ENCODE measurements around the gene NAALADL2.
"Not testable (repeated sequence)": the region's sequence is repeated elsewhere in the genome, so short reads cannot be mapped to it uniquely, and the experiment has no call there.

NAALADL2 gene

DNA sequence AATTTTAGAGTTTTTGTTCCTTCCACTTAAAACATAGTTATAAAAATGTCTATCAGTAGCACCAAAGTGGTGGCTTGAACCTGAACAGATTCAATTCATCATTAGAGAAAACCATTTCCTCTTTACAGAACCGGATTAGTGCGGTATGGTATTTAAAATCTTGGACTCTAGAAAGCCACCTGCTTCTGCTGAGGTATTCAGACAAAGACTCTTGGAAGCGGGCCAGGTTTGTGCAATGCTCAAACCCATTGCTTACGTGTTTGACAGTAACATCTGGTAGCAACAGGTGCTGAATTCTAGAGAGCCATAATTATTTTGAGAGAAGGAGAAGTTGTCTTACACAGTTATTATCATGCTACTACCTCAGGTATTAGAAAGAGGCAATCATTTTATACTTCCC, 290.5 kb downstream of the NAALADL2 start:
- DNase-seq: no peak

DNA sequence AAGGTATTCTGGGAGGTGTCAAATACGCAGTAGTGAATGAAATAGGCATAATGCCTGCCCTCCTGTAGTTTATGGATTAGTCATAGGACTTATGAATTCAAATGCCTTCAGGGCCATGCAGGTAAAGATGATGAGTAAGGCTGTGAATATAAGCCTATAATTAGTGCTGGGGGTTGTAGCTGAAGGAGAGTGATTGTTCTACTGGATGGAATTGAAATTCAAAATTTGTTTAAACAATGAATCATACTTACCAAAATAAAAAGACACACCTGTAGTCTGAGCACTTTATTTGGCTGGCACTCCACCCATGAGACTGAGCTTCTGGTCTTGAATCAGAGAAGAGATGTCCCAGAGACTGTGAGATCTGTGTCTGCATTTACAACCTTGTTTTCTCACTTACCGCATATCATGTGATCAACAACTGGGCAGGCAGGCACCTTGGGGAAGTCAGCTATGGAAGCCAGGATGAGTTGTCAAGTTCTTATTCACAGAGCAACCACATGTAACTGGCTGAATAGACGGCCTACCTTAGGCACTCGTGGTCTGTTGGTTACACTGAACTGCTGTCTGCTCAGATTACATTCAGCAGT, 291.8 kb downstream of the NAALADL2 start:
- no peak for DNase-seq

DNA sequence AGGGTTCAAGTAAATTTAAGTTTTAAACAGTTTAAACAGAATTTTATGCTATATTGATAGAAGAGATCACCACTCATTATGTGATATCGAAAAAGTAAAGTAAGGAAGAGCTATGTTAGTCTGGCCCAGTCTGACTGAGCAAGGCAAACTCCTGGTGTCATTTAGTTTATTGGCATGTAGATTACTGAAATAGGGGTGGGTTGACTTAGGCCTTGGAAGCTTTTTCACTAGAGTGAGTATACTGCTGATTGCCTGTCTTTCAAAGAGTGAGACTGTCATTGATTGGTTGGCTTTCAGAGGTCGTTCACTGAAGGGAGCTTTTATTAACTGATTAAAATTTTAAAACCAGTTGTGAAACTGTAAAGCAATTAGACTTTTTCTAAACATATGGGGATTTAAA, 294.5 kb downstream of the NAALADL2 start:
- DNase-seq: no peak

DNA sequence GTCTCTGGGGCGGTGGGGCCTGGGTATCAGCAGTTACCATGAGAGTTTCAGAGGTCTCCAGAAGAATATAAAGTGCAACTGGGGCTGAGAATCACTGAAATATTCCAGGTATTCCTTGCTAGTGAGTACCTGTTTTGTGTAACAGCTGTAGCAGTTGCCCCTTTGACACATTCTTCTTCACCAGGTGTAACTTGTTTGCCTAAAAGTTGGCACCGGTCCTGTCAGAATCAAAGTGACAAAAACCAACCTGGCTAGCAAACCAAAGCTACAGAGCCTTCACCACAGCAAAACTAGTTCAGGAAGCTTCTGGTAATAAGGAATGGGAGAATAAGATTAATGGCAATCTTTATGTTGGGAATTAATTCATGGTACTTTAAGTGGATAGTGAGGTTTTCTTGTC, 296.0 kb downstream of the NAALADL2 start:
- DNase-seq: no peak

DNA sequence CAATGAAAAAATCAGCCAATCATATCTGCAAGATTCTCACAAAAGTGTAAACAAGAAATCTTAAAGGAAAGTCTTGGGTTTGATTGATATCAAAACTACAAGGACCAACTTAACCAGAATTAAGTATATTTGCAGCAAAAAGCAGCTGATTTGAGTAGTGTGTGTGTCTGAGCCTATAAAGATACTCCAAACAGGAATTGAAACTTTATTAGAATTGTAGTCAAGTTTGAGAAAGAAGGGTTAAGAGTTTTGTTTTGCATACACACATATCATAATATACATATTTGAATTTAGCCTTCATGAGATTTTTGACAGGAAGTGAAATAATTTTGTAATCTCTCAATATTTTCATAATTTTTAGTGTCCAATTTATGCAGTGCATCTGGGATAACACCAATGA, 300.1 kb downstream of the NAALADL2 start:
- no peak for DNase-seq

DNA sequence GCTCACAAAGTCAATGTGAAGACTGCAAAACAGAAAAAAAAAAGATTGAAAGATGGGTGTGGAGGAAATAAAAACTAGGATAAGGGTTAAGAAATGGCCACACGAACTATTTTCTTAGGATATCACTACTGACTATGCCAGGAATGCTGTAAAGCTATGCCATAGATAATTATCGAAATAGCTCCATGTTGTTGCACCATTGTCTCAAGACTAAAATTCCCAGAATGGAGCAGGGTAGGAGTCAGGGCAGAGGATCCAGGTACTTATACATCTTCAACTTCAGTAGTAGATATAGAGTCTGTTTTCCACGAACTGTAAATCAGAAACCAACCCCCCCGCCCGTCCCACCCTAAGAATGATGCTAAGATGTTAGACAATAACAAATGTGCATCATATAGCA, 302.2 kb downstream of the NAALADL2 start:
- DNase-seq: no peak

DNA sequence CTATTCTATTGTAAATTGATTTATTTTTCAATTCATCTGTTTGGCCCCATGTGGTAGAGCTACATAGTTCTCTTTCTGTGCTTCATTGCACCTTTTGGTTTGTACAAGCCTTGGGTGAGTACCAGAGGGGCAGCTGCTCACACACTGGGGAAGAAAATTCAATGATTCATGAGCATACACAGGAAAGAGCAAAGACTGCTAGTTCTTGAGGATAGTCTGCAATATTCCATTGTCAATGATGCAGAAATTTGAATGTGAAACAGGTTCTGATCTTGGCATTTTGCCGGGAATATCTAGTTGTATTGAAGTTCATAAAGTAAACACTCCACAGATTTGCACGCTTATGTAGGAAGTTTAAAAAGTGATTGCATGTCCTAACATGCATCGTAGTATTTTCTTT, 304.6 kb downstream of the NAALADL2 start:
- DNase-seq: no peak

DNA sequence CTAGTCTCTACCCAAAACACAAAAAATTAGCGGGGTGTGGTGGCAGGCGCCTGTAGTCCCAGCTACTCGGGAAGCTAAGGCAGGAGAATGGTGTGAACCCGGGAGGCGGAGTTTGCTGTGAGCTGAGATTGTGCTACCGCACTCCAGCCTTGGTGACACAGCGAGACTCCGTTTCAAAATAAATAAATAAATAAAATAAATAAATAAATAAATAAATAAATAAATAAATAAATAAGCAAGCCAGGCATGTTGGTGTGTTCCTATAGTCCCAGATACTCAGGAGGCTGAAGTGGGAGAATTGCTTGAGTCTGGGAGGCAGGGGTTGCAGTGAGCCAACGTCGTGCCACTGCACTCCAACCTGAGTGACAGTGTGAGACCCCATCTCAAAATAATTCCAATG, 314.0 kb downstream of the NAALADL2 start:
- not testable (repeated sequence) for DNase-seq

DNA sequence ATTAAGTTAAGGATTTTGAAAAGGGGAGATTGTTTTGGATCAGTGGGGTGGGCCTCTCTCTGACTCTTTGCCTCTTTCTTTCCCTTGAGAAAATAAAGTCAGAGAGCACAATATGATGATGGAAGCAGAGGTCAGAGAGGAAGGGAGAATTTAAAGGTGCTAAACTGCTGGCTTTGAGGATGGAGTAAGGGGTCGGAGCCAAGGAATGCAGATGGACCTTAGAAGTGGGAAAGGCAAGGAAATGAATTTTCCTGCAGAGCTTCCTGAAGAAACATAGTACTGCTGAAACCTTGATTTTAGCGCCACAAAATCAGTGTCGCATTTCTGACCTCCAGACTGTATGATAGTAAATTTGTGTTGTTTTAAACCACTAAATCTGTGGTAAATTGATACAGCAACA, 317.4 kb downstream of the NAALADL2 start:
- no peak for DNase-seq

DNA sequence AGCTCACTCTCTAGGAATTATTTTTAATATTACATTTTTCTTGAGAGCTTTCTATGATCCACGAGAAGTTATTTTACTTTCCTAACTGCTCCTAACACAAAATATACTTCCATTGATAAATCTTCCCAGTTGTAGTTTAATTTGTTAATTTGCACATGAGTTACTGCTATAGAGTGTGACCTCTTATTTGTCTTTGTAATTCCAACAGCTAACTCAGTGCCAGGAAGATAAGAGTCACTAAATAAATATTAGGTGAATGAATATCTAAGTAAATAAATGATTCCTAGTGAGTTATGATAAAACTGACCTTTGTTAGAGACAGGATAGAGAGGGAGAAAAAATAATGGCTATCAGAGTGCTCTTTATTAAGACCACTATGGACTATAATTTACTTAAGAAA, 319.9 kb downstream of the NAALADL2 start:
- DNase-seq: no peak

DNA sequence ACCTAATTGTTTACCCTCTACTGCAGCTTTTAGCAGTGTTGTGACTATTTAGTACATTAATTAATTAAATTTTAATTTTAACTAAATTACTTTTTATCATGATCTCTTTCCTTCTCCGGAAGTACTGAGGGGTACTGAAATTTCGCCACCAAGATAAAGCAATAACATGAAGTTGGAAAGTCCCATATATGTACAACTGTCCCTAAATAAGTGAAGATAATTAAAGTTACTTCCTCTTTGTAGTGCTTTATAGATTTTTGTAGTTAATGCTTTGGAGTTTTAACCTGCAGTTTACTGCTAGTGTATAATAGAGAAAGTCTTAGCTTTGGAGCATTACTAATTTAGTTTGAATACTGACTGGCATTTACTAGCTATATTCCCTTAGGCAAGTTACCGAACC, 325.3 kb downstream of the NAALADL2 start:
- no peak for DNase-seq

DNA sequence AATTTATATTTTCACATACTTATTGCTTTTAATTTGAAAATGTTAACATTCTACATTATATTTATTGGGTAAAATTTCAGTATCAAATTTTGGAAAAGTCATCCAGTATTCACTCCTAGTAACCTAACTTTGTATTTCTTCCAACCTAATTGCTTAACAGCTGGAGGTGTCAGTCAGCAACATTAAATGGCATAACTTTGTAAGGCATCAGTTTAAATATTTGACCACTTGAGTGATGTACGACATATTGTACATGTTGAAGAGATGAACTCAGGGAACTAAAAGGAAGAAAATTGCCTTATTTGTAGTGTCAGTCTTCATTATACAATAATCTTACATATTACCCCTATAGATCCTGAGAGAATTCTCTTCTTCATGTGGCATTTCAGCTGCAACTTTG, 326.8 kb downstream of the NAALADL2 start:
- DNase-seq: no peak

DNA sequence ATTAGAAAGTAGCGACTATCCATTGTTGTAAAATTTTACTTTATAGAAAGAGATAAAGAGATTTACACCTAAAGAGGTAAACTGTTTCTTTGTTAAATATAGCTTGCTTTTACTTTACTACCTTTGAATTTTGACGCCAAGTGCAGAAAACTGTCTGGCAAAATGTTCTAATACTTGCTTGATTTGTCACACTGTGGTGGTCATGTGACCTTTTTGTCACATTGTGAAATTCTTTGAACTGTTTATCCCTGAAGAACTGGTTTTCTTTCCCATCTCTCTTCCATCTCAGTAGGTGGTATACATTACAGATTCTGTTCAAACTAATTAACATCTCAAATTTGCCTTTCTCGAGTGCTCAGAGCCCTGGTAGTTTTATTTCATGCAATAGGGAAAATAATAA, 327.4 kb downstream of the NAALADL2 start:
- DNase-seq: no peak

DNA sequence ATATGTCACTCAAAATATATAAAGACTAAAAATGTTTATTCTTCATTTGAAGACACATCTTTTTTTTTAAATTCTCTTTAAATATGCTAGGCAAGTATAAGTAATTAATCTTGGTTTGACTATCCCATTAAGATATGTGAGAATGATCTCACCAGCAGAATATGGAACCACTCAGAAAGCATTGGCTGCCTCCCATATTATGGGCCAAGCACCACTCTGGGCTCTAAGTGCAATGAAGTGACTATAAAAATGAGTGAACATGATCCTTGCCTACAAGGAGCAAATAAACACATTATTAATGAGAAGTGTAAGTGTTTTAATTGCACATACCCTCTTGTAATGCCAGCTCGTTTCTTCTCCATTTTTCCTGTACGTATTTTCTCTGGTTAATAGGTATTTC, 328.5 kb downstream of the NAALADL2 start:
- no peak for DNase-seq

DNA sequence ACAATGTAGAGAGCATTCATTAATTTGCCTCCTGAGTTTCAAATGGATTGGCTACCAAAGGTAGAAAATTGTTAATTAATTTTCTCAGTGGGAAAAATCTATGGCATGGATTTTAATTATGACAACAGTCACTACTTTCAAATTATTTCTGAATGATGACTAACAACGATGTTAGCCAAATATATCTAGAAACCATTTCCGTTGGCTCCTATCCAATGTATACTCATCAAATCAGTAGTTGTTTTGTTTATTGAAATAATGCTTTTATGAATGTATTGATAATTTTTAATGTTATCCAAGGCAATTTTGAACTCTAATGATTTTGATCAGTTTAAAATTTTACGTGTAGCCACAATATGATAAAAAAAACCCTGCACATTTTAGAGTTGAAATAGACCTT, 333.4 kb downstream of the NAALADL2 start:
- no peak for DNase-seq

DNA sequence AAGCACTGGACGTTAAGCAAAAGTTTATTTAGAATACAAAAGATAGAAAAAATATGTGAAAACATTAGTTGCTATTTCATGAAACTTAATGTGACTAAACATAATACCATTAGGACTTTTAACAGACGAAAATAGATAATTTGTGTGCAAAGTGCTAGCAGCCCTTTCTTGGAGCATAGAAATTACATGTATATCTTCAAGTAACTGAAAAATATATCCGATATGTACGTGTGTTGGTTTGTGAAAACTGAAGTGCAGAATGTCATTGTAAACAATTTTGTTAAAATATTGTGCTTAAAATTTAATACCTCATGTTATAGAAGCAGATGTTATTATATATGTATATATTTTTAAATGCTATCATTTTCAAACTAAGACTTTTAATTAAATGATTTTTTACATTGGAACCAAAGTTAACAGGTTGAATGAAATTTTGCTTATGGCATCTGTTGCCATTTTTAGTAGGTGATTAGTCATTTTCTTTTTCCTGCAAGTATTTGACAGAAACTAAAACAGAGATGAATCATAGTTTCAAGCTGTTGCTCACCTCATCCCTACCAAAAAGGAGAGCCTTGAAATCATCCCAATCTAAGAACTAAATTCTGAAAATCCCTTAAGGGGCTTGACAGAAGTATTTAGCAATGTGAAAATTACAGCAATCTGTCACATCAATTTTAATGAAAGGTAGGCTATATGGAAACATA, 334.8 kb downstream of the NAALADL2 start:
- no peak for DNase-seq

DNA sequence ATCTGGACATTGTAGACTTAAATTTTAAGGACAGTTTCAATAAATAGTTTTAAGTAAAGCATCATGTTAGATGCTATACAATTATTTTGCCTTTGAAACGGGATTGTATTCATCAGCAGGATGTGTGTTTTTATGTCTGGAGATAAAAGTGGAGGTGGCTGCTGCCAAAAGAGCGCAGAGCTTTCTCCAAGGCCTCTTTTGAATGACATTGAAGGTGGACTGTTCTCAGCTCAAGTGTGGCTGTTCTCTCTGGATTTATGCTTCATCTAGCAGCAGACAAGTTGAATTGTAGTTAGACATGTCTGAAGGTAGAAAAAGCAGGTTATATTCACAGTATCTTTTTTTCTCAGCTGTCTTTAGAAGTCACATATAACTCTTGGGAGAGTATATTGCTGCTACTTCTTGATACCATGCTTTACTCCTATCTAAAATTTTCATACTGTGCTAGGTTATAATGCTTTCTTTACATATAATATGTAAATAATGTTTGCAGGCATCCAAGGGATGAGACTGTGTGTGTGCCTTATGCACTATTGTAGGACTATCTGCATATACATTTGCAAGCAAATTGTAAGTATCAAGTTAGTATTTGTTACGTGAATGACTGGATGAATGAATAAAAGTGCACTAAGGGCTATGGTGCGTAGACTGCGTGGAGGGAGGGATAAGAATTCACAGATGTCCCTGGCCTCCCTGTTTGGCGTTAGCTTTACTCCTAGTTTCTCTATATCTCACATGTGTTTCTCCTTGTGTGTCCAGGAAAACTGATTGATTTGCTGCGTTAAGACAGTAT, 340.1 kb downstream of the NAALADL2 start:
- DNase-seq: no peak

DNA sequence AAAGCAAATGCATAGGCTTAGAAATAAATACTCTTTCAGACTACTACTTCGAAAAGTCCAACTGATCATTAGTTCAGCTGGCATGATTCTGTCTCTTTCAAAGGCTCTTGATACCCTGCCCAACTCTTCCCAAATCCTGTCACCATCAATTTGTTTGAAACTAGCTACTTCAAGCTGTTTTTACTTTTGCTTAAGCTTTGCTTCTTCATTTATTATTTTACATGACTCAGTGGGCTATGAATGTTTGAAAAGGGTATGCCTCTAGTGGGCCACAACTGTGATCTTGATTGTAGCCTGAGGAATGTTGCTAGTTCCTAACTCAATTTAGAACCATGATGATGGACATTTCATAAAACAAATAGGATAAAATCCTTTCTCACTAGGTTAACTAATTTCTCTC, 340.8 kb downstream of the NAALADL2 start:
- no peak for DNase-seq

DNA sequence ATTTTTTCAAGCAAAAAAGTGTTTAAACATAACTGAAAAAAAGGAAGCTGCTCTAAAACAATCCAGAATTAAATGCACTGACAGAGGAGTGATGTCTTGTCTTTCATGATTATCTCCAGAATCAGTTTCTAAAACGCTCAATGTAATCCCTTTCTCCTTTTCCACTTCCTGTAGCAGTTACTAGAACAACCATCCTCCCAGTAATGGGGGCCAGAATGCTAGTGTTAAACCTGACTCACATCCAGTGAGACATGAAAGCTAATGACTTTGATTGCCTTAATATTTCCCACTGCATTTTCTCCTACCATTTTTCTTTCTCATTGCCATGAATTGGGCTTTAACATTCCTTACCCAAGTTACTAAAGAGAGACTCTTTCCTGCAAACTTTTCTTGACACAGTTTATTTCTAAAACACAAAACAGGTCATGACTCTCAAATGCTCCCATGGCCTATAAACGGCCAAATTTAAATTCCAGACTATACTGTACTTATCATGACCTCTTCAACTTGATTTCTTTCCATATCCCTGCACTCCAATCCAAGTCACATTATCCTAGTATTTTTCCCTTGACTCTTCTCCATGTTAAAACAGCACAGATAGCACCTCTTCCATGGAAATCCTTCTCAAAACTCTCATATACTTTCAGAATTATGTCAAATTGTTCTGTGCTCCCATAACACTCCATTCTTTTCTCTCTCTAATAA, 341.4 kb downstream of the NAALADL2 start:
- no peak for DNase-seq

DNA sequence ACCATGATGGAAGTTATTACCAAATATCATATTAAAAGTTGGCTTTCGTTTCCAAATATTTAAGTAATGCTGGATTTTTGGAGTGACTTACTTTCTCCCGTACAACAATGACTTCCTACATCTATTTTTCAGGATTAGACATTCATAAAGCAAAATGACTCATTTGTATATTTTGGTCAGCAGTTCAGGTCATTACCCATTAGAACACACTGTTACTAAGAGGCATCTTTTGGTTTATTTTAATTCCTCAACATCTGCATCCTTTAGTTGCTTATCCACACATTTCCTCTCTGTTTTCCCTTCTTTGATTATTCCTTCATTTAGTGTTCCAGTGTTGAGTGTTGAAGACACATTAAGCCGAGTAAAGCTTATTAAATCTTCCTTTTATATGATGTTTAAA, 348.2 kb downstream of the NAALADL2 start:
- no peak for DNase-seq

DNA sequence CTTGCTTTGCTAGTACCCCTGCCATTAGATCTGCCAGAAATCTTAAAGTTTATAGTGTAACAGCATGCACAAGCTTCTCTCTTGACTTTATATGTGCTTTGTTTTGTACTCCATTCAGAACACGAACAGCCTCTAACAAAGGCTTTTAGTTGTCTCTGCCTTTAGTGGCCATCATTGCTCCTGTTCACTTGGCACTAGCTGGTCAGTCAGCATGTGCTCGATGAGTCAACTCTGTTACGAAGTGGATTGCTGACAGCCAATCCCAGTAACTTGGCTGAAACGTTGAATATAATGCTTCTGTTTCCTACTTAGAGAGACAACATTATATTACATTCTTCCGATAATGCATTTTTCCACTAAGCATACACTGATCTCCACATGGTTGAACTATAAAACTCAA, 349.2 kb downstream of the NAALADL2 start:
- DNase-seq: no peak

DNA sequence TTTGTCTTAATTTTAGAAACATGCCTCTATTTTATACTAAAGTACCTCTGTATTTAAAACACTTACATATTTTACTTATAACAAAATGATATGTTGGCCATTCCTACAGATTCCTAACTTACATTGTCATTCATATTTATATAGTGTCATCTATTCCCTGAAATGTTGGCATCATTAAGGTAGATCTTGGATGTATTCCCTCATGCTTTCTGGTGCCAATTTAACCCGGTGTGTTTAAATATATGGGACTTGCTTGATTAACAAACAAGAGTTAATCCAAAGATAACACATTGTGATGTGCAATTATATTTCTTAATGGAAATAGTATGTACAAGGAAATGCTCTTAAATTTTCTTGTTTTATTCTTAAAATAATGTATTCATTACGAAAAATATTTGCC, 352.3 kb downstream of the NAALADL2 start:
- no peak for DNase-seq

DNA sequence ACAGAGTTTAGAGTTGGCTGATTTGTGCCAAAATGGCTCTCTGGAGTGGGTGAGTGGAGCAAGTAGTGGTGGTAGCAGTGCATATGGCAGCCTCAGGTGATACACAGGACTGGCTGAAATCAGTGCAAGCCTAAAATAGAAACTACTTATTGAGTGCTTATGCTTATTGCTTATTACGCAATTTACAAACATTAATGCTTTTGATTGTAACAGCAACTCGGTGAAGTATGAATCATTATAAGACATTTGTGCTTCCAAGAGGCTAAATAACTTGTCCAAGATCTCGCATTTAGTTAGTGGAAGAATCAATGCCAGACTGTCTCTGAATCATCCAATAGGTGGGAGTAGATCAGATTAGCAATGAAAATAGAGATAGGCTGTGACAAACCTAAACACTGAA, 353.8 kb downstream of the NAALADL2 start:
- DNase-seq: no peak

DNA sequence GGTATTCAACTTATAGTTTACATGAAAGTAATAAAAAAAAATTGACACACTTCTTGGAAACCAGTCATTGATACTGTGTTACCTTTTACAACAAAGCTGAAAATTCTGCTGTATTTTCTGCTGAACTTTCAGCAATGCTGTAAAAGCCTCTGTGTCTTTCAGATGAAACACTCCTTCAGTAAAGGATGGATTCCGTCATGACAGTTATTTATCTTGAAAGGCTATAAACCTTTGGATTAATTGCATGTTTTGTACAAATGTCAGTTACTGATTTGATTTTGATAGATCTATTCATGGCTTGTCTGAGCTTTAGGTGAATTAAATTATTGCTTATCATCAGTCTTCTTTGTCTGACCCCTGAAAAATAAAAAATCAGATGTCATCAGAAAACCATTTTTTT, 355.1 kb downstream of the NAALADL2 start:
- DNase-seq: no peak
